ENCODE measurements around the gene CCDC136.

CCDC136 gene

DNA sequence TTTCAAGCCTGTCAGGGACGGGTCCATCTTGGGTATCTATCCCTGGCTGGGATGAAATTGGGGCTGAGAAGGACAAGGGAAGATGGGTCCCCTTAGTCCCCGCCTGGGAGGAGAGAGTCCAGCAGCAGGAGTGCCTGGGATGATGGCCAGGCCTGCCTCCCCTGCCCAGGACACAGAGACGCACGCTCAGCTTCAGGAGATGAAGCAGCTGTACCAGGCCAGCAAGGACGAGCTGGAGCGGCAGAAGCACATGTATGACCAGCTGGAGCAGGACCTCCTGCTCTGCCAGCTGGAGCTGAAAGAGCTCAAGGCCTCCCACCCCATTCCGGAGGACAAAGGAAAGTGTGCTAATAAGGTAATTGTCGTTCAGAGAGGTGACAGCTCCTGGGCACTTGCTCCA lies 15.4 kb downstream of the CCDC136 start:
- DNase-seq: no peak

DNA sequence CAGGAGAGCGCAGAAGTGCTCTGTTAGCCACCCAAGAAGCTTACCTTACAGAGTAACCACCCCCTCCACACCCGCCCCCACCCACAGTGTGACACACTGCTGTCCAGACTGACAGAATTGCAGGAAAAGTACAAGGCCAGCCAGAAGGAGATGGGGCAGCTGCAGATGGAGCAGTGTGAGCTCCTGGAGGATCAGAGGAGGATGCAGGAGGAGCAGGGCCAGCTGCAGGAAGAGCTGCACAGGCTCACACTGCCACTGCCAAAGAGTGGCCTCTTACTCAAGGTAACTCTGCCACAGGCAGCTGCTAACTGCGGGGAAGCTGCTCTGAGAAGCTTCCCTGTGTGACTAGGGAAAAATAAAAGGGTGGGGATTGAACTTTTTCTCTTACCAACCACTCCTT lies 17.6 kb downstream of the CCDC136 start:
- DNase-seq: no peak

DNA sequence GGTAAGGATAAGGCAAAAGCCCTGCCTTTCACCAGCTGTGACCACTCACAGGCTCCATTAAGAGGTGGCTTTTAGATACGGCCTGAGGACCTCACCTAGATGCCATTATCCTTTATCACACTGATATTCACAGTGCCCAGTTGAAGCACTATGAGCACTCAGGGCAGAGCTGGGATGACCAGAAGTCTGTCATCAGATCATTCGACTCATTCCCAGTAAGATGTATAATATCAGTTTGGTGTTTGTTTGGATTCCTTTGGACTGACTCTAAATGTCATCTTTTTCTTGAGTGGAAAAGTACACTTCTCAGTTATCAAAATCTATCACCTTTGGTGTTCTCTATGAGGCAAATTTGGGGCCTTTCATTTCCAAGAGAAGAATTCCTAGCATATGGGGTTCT lies 18.7 kb downstream of the CCDC136 start:
- DNase-seq: no peak

DNA sequence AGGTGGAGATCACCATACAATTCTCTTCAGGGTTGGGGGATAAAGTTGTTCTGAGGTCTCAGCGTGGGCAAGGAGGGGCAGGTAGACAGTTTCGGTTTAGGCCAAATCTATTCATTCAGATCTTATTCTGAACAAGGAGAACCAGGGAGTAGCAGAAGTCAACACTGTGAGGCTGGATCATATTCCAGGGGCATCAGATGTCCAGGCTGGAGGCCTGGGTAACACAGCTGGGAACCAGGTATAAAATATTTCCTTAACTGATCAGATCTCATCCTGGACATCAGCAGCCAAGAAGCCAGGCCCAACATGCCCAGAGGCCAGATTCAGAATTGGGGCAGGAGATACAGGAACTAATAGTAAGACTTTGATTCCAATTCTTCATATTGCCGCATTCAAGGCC lies 19.2 kb downstream of the CCDC136 start:
- no peak for DNase-seq

DNA sequence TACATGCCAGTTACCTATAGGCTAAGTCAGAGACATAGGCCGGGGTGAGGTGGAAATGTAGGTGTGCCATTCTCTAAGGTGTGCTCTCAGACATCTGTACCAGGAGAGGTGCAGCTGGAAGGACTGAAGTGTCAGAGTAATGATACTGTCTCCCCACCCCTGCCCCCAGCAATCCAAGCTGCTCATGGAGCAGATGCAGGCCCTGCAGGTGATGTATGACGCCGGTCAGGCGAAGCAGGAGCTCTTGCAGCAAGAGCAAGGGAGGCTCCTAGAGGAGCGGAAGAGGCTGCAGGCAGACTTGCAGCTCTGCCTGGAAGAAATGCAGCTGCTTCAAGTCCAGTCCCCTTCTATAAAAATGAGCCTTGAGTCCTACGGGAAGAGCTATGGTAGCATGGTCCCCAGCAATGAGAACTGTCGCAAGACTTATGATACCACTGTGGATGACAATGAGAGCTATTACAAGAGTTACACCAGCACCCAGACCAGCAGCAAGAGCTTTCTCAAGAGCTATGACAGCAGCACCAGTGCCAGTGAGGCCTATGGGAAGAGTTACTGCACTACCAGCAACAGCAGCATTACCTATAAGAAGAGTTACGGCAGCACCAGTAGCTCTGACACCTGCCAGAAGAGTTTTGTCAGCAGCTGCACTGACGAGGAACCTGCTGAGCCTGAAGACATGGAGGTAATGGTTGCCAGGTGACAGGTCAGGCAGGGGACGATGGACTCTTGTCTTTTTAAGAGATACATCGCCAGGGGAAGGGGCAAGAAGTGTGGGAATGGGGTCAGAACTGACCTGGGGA lies 20.1 kb downstream of the CCDC136 start:
- DNase-seq: no peak

DNA sequence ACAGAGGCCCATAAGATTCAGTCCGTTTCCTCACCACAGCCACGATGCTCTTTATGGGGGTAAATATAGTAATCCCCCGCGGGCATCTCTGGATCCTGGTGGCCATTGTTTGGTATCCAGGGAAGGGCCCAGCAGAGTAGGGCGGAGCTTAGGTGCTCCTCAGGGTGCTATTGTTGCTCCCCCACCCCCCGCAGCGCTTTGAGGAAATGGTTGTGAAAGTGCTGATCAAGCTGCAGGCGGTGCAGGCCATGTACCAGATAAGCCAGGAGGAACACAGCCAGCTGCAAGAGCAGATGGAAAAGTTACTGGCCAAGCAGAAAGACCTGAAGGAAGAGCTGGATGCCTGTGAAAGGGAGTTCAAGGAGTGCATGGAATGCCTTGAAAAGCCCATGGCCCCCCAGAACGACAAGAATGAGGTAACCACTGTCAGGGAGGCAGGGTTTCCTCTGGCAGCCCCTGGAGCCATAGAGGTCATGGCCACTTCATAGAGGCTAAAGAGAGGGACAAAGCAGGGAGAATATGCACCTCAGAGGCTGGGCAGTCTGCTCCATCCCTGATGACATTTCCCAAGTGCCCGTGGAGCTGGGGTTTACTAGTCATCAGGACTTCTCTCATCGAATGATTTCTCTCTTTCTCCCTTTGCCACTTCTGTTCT lies 20.9 kb downstream of the CCDC136 start:
- DNase-seq: no peak

DNA sequence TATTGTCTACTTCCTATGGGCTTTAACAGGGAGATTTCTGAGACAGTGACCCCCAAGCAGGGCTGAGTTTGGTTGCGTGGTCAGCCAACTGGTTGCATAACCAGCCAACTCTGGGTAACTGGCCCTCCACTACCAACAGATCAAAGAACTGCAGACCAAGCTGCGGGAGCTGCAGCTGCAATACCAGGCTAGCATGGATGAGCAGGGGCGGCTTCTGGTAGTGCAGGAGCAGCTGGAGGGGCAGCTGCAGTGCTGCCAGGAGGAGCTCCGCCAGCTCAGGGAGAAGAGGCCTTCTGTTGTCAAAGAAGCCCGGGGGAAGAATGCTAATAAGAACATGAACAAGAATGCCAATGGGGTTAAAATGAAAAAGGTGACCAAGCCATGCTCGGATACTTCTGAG lies 22.7 kb downstream of the CCDC136 start:
- no peak for DNase-seq

- DNase-seq: no peak
These were observed 23.6 kb downstream of the CCDC136 start for GRCh38 chr7:128815289-128815942.

DNA sequence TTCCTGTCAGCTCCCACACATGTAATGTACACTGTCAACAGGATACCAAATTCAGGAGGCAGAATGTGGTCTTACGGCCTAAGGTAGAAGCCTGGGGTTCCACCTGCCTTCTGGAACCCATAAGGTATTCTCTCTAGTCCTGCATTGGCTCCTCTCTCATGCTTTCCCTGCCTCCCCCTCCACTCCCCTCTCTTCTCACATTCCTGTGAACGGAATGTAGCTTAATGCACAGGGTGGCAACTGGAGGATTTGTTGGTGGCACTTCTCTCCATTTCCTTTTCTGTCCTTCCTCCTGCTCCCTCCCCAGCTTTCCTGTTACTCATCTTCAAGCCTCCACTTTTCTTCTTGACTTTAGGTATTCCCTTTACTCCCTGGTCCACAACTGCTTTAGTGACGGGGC lies 26.9 kb downstream of the CCDC136 start:
- DNase-seq: no peak

DNA sequence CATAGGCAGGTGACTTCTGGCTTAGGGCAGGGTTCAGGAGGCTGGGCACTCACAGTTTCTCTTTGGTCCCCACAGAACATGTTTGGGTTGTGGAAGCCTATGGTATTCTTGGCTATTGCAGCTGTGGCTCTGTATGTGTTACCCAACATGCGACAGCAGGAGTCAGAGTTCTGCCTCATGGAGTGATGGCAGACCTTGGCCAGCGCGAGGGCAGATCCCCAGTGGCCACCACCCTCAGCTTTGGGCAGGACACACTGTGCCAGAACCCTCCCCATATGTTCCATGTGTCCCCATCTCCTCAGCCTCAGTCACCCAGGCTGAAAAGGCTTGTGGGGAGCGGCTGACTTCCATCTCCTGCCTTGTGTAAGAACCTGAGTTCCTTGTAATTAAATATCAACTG lies 30.0 kb downstream of the CCDC136 start:
- DNase-seq: no peak

DNA sequence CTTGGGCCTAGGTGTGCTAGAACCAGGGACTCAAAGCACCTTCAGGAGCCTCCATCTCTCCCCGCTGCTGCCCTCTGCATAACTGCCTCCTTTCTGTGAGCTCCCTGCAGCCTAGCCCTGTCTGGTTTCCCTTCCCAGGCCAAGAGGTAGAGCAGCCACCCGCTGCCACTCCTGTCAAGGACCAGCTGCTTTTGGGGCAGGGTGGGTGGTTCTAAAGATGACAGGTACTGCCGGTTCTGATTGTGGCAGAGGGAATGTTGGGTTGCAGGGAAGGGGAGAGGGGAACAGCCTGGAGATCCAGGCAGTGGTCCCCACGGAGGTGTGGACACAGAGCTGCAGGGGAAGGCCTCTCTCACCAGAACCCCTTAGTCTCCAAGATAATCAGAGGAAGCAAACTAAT lies 34.7 kb downstream of the CCDC136 start:
- DNase-seq: no peak

DNA sequence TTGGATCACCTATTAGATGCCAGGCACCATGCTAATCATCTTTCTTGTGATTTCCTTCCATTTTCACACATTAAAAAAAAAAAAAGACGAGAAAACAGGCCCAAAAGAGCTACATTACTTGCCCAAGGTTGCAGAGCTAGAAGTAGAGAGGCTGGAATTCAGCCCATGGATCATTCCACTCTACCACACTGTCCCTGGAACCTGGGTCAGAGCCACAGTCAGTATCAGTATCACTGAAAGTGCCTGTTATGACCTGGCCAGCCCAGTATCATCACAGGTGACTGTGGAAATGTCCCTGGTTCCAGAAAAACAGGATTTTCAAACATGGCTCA lies 35.1 kb downstream of the CCDC136 start:
- DNase-seq: no peak

- no peak for DNase-seq
These were observed 35.6 kb downstream of the CCDC136 start for GRCh38 chr7:128827248-128827958.

- DNase-seq: no peak
These were observed 36.4 kb downstream of the CCDC136 start for GRCh38 chr7:128827971-128828711.

DNA sequence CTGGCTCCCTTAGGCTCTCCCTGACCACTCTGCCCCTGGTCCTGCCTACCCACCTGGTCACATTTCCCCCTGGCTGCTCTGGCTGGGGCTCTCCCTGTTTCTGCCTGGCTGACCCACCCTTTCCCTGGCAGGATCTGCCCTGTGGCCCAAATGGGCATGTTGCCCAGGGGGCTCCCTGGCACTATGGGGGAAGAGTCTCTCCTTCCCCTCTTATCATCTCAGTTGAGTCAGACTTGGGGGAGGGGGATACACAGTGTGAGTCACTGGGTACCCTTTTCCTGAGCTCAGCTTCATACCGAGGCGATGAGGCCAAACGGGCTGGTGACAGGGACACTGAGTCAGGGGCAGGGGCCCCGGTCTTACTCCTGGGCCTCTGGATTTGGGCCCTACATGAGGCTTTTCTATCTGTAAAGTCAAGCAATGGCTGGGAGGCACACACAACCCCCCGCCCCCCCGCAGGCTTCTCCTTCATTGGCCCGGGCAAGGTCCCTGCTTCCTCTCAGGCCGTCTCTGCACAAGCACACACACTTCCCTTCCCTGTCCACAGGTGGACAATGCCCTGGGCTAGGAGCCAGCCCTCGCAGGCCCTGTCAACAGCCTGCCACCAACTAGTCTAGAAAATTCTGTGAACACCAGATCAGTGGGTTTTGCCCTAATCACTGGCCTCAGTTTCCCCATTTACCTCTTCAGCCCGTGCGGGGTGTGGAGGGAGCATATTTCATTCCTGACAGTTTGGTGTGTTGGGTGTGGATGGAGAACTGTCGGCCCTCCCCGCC lies 37.8 kb downstream of the CCDC136 start:
- no peak for DNase-seq

DNA sequence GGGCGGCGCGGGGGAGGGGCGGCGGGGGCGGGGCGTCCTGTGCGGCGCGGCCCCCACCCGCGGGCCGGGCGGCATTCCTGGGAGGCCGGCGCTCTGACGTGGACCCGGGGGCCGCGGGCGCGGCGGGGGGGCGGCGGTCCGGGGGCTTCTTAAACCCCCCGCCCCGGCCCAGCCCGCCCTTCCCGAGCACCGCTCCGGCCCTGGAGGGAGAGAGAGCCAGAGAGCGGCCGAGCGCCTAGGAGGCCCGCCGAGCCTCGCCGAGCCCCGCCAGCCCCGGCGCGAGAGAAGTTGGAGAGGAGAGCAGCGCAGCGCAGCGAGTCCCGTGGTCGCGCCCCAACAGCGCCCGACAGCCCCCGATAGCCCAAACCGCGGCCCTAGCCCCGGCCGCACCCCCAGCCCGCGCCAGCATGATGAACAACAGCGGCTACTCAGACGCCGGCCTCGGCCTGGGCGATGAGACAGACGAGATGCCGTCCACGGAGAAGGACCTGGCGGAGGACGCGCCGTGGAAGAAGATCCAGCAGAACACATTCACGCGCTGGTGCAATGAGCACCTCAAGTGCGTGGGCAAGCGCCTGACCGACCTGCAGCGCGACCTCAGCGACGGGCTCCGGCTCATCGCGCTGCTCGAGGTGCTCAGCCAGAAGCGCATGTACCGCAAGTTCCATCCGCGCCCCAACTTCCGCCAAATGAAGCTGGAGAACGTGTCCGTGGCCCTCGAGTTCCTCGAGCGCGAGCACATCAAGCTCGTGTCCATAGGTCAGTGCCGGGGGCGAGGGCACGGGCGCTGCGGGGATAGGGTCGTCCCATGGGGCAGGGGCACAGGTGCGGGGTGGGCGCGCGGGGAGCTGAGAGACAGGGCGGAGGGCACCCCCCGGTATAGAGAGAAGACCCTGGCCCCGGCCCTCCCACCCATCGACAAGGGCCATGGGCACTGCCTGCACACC lies 38.7 kb downstream of the CCDC136 start, which contains the start of gene FLNC:
TSS of gene FLNC (plus strand) at position 176 of the 947 bp plus-strand sequence. CDS start at position 408, 232 bp downstream.
- DNase-seq: peak; percentile 23

GRCh38 chr7:128831178-128831993 lies 39.6 kb downstream of the CCDC136 start:
- no peak for DNase-seq

GRCh38 chr7:128831994-128832879 lies 40.5 kb downstream of the CCDC136 start:
- DNase-seq: no peak

GRCh38 chr7:128832880-128833147 lies 41.0 kb downstream of the CCDC136 start:
- no peak for DNase-seq
